GM19193 (cell line): ENCODE results near the gene FAM53A.

Experiments
- POLR2A ChIP-seq: IDR thresholded peaks from 4 replicates; pipeline ENCODE4 v1.6.1; 2011; ENCODE audit not compliant: insufficient read depth, insufficient read length; ENCODE audit errors: extremely low read depth

The FAM53A gene, protein sequence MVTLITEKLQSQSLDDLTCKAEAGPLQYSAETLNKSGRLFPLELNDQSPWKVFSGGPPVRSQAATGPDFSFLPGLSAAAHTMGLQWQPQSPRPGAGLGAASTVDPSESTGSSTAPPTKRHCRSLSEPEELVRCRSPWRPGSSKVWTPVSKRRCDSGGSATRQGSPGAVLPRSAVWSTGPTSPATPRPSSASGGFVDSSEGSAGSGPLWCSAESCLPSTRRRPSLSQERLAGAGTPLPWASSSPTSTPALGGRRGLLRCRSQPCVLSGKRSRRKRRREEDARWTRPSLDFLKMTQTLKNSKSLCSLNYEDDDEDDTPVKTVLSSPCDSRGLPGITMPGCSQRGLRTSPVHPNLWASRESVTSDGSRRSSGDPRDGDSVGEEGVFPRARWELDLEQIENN

DNA sequence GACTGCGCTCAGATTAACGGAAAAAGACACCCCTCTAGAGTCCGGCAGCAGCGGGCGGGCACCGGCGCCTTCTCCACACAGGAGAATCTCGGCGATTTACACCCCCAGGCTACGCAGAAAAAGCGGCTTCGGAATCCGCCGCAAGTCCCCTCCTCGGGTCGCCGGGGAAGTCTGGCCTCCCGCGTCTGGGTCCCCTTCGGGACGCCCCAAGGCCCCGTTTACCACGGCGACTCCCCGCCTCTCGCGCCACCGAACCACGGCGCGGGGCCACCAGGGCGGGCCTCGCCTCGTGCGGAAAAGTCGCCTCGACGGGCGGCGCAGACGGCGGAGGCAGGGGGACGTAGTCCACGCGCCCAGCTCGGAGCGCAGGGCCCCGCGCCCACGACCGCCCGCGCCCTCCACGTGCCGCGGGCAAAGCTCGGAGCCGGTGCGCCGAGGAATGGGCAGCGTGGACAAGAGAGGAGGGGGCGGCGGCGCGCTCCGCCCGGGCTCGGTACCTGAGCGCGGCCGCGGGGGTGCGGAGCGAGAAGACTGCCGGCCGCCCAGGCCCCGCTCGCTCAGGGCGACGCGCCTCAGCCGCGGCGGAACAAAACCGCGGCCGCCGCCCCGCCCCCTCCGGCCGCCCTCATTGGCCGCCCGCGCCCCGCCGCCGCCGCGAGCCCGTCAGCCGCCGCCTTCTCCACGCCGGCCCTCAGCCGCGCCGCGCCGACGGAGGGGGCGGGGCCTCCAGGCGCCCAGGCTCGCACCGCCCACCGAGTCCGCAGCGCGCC, at the start of gene FAM53A:
FAM53A (minus strand) TSS at position 578 of the 770 bp plus-strand sequence. CDS start 15,572 bp downstream, outside the sequence.
- TF ChIP-seq POLR2A: peak; percentile 69

DNA sequence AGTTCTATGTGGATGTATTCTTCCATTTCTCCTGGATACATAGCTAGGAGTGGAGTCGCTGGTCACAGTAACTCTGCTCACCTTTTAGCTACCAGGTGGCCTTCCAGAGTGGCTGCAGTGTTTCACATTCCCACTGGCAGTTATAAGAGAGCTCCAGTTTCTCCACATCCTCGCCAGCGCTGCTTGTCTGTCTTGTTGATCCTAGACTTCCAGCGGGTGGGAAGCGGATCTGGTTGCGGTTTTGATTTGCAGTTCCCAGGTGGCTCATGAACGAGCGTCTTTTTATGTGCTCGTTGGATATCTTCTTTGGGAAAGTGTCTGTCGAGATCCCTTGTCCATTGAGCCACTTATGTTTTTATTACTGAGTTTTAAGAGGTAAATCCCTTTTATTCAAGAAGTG, 48.8 kb upstream of the FAM53A start:
- no peak for TF ChIP-seq POLR2A

DNA sequence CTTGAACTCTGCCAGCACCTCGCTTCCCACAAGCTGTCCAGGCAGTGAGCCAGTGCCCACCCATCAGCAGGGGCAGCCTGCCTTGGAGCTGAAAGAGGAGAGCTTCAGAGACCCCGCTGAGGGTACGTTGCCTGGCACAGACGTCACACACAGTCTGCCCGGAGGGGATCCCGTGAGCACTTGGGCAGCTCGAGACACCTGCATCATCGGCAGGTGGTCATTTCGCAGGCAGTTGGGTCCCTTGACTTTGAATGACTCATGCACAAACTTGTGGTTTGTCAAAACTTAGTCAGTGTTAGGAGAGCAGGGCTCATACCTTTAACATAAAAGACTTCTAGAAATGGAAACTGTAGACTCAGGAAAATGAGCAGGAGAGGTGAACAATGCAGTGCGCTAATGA, 47.1 kb upstream of the FAM53A start:
- TF ChIP-seq POLR2A: no peak

DNA sequence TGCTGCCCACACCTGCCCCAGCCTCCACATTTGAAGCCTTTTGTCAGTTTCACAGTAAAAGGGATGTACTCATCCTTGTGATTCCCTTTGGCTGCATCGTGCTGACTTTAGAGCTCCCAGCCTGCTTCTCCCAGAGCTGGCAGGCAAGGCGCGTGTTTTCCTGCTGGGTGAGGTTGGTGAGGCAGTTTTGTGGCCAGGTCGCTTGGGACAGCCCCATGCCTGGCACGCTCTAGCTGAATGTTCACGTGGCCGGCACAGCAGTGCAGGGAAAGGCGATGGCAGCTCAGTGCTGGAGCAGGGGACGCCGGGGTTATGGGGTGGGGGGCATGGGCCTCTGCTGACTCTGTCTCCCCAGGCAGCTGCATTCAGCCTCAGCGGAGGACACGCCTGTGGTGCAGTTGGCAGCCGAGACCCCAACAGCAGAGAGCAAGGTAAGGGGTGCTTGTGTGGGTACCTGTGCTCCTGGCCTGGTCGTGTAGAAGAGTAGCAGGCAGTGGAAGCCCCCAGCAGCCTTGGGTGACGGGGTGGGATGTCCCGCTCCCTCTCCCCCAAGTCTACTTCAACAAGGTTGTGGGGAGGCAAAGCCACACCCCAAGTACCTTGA, 46.5 kb upstream of the FAM53A start:
- no peak for TF ChIP-seq POLR2A

DNA sequence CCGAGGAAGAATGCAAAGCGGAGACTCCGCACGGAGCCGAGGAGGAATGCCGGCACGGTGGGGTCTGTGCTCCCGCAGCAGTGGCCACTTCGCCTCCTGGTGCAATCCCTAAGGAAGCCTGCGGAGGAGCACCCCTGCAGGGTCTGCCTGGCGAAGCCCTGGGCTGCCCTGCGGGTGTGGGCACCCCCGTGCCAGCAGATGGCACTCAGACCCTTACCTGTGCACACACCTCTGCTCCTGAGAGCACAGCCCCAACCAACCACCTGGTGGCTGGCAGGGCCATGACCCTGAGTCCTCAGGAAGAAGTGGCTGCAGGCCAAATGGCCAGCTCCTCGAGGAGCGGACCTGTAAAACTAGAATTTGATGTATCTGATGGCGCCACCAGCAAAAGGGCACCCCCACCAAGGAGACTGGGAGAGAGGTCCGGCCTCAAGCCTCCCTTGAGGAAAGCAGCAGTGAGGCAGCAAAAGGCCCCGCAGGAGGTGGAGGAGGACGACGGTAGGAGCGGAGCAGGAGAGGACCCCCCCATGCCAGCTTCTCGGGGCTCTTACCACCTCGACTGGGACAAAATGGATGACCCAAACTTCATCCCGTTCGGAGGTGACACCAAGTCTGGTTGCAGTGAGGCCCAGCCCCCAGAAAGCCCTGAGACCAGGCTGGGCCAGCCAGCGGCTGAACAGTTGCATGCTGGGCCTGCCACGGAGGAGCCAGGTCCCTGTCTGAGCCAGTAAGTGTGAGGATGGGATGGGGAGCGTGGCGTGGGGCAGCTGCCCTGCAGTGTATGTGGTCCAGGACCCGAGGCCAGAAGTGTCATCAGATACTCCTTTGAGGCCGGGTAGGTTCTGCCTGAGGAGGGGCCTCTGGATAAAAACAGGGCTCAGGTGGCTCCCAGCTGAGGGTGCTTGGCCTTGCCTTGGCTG, 44.2 kb upstream of the FAM53A start:
- TF ChIP-seq POLR2A: no peak

DNA sequence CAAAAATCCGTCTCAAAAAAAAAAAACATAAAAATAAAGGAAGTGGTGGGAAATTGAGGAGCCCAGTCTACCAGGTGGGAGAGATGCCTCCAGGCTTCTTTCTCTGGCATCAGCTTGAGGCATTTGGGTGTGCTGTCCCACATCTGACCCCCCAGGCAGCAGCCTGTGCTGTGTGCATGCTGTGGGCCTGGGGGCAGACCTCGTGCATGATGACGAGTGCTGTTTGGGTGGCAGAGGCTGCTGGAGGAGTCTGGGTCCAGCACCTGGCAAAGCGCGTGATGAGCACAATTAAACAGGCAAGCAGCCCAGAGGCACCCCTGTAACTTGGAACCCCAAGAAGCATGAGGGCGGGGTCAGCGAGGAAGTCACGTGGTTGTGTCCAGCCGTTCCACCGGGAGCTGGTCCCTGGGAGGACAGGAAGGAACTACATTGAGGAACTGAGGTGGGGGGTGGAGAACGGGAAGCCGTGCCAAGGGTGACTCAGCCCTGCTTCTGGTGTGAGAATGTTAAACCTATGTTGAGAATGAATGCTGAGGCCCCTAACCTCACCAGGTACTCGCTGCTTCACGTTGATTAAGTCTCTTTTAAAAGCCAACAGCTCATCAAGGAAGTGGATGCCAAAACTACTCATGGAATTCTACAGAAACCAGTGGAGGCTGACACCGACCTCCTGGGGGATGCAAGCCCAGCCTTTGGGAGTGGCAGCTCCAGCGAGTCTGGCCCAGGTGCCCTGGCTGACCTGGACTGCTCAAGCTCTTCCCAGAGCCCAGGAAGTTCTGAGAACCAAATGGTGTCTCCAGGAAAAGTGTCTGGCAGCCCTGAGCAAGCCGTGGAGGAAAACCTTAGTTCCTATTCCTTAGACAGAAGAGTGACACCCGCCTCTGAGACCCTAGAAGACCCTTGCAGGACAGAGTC, 43.3 kb upstream of the FAM53A start:
- TF ChIP-seq POLR2A: no peak

DNA sequence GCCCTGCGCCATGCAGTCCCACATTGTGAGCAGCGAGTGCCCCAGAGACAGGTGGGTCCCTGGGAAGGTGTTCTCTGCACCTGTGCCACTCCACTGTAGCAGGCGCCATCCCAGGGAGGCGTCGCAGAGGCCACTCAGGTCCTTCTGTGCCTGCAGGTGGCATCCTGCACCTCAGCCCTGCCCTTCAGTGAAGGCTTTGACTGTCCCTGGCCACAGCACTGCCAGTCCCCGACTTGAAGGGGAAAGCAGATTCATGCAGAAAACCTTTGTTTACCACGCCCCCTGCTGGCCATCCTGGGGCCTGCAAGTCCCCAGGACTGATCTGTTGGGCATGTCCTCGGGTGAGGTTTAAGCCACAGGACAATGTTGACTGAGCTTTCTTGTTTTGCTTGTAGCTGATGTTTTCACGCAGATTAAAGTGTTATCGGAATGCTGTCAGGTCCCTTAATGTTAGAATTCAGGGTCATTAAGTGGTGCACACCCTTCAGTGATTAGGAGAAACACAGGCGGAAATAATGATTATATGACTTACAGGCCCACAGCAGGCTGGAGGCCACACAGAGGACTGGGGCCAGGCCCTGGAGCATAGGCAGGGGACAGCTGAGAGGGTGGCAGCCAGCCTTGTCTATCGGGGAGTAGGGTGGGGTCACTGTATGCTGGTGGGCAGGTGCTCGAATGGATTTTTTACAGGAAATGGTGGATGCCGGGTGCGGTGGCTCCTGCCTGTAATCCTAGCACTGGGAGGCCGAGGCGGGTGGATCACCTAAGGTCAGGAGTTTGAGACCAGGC, 42.2 kb upstream of the FAM53A start:
- TF ChIP-seq POLR2A: no peak

DNA sequence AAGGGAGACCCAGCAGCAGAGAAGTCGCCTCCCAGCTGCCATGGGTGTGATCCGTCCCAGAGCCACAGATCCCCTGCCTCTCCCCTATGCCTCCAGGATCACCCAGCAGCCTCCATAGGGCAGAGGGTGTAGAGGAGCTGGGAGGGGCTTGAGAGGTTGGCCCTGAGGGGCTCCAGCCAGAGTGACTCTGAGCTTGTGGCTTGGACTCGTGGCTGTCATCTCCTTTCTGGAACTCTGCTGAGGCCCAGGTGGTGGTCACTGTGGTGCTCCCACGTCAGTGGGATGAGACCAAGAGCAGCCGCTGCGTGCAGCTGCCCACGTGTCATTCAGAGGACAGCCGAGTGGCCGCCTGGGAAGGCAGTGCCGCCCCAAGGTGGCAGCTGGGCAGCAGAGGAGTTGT, 41.4 kb upstream of the FAM53A start:
- no peak for TF ChIP-seq POLR2A

DNA sequence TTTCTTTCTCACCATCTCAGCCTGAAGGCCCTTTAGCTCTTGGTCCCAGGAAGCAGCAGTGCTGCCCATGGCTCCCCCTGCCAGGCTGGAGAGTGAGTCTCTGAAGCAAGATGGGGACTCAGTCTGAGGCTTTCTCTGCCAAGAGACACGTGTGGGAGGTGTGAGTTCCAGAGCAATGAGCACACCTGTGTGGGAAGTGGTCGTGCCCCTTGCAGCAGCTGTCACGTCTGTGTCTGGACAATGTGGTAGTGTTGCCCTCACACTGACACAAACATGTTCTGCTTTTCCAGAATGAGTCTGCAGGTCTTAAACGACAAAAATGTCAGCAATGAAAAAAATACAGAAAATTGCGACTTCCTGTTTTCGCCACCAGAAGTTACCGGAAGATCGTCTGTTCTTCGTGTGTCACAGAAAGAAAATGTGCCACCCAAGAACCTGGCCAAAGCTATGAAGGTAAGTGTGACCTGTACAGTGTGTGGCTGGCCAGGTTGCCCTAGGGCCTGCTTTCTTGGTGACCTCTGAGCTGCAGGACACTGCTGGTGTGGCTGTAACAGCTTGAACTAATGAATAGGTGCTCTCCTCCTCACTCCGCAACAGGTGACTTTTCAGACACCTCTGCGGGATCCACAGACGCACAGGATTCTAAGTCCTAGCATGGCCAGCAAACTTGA, 39.2 kb upstream of the FAM53A start:
- no peak for TF ChIP-seq POLR2A

DNA sequence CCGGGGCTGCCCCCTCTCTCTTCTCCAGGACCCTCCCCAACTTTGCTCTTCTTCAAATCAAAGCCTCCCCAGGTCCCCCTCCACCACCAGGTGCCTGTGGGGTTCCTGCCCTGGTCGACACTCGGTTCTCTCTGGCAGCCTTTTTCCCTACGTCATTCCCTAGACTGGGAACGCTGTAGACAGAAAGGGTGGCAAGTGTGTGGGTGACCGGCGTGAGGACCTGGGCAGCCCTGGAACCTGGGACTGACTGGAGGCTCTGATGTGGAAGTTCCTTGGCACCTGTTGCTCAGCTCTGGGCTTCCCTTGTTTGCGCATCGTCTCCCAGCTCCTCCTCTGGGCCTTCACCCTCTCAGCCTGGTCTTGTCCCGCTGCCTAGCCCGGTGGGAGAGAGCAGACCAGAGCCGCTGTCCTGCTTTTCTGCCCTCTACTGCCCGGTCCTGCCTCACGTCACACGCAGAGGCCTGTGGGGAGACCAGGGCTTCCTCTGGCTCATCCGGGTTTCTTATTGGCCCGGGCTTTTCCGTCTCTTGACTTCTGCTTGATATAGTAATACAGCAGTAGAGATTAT, 38.5 kb upstream of the FAM53A start:
- no peak for TF ChIP-seq POLR2A

DNA sequence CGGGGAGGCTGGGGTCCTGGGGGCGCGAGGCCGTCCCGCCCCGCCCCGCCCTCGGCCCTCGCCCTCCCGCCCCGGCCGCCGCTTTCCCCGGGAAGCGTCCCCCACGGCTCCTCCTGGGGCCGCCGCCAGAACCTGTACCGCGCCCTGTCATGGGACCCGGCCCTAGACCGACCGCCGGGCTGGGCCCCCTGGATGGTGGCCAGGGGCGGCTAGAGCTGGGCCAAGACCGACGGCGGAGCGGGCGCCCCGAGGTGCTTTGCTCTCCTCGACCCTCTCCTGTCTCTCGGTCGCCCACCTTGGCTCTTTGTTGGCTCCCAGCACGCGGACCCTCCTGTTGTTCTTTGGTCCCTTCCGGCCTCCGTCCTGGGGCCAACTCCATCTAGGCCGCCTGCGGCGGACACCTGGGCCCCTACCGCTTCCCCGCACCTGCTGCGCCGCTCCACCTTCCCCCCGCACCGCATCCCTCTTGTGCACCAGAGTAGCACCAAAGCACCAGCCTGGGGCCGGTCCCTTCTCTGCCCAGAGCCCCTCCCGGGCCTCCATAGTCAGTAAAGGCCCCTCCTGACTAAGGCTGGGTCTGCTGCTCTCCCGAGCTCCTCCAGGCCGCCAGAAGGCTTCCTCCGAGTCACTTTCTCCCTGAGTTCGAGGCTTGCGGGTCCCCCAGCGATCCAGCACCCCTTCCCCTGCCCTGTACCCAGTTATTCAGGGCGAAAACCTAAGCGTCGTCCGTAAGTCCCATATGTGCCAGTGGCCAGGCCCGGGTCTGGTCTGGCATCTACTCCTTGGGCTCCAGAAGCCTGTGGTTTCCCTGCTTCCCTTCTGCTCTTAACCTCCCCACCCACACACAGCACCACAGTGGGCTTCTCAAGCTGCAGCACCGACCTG, 37.8 kb upstream of the FAM53A start:
- TF ChIP-seq POLR2A: no peak
